ENCODE data around the gene SLITRK3. TPM values are rescaled to one million over a fixed set of nuclear protein-coding genes. Genes with fewer than 3 reads are reported as not detected.

Gene SLITRK3
- total RNA-seq, 2 experiments from 2014 or later: not detected

- Histone ChIP-seq H4K20me1 (ENCODE audit: insufficient read depth, low read length) (no peaks in the 10 kb centered on the region), H3K36me3 (ENCODE audit: insufficient read depth, low read length) (no peaks in the 10 kb centered on the region), H3K4me2 (ENCODE audit: low read length) (no peak overlapping the region), H3K79me2 (ENCODE audit: insufficient read depth, low read depth, low read length) (no peaks in the 10 kb centered on the region), H3K9me3 (ENCODE audit: low read length) (no peaks in the 10 kb centered on the region), H2AFZ (ENCODE audit: low read length) (no peak overlapping the region), H3K4me1 (ENCODE audit: insufficient read depth, low read length, poor library complexity, severe bottlenecking) (no peaks in the 10 kb centered on the region), H3K4me3 (ENCODE audit: low read depth, low read length, poor library complexity, severe bottlenecking) (no peak overlapping the region), H3K27ac (ENCODE audit: low read depth, low read length, poor library complexity, severe bottlenecking) (no peak overlapping the region), H3K9me2 (ENCODE audit: insufficient read depth, low read length) (no peaks in the 10 kb centered on the region)
- no peak for TF ChIP-seq EZH2phosphoT487 (IDR thresholded peaks at IDR 0.05; ENCODE audit: borderline replicate concordance, low read depth, low read length)
- no peak for TF ChIP-seq CTCF (conservative IDR thresholded peaks at IDR 0.05; ENCODE audit: low read length)
- no peak for DNase-seq (ENCODE audit: low spot score)
- intact Hi-C loops (cut with micrococcal nuclease; ENCODE audit: unreplicated experiment): no loop called here
- CTCF ChIA-PET (ENCODE audit: unreplicated experiment): no interaction called here
- no TSS peak for BruUV-seq (replicated peaks)
- POLR2A ChIA-PET: interaction anchor here (1.5 kb wide), 1 partner anchor 11 kb away, joined by 4 read pairs; no protein-coding TSS in a partner anchor
These were observed 16.4 kb upstream of the SLITRK3 start for GRCh38 chr3:165212580-165212979.

- Histone ChIP-seq H3K9me3 (ENCODE audit: low read length) (no peaks in the 10 kb centered on the region), H3K27ac (ENCODE audit: low read depth, low read length, poor library complexity, severe bottlenecking) (no peak overlapping the region), H3K4me3 (ENCODE audit: low read depth, low read length, poor library complexity, severe bottlenecking) (no peak overlapping the region), H3K4me1 (ENCODE audit: insufficient read depth, low read length, poor library complexity, severe bottlenecking) (no peaks in the 10 kb centered on the region), H3K36me3 (ENCODE audit: insufficient read depth, low read length) (no peaks in the 10 kb centered on the region; the same call in 1 of the 2 replicates), H4K20me1 (ENCODE audit: insufficient read depth, low read length) (no peaks in the 10 kb centered on the region), H2AFZ (ENCODE audit: low read length) (no peak overlapping the region), H3K79me2 (ENCODE audit: insufficient read depth, low read depth, low read length) (no peaks in the 10 kb centered on the region), H3K9me2 (ENCODE audit: insufficient read depth, low read length) (no peaks in the 10 kb centered on the region), H3K4me2 (ENCODE audit: low read length) (no peak overlapping the region)
- ChIA-PET POLR2A (interaction anchor here (1.5 kb wide), 1 partner anchor 11 kb away, joined by 4 read pairs; no protein-coding TSS in a partner anchor), CTCF (ENCODE audit: unreplicated experiment) (no interaction called here)
- intact Hi-C loops (cut with micrococcal nuclease; ENCODE audit: unreplicated experiment): no loop called here
- BruUV-seq (replicated peaks): no TSS peak
- no peak for TF ChIP-seq EZH2phosphoT487 (IDR thresholded peaks at IDR 0.05; ENCODE audit: borderline replicate concordance, low read depth, low read length)
- no peak for TF ChIP-seq CTCF (conservative IDR thresholded peaks at IDR 0.05; ENCODE audit: low read length)
- no peak for DNase-seq (ENCODE audit: low spot score)
These were observed 15.5 kb upstream of the SLITRK3 start for GRCh38 chr3:165211721-165212120.

- Histone ChIP-seq H3K9me2 (ENCODE audit: insufficient read depth, low read length) (no peaks in the 10 kb centered on the region), H3K36me3 (ENCODE audit: insufficient read depth, low read length) (no peaks in the 10 kb centered on the region; the same call in 1 of the 2 replicates), H3K4me3 (ENCODE audit: low read depth, low read length, poor library complexity, severe bottlenecking) (no peak overlapping the region), H3K9me3 (ENCODE audit: low read length) (no peaks in the 10 kb centered on the region), H4K20me1 (ENCODE audit: insufficient read depth, low read length) (no peaks in the 10 kb centered on the region), H2AFZ (ENCODE audit: low read length) (no peak overlapping the region), H3K79me2 (ENCODE audit: insufficient read depth, low read depth, low read length) (no peaks in the 10 kb centered on the region), H3K4me1 (ENCODE audit: insufficient read depth, low read length, poor library complexity, severe bottlenecking) (no peaks in the 10 kb centered on the region), H3K4me2 (ENCODE audit: low read length) (no peak overlapping the region), H3K27ac (ENCODE audit: low read depth, low read length, poor library complexity, severe bottlenecking) (no peak overlapping the region)
- DNase-seq (ENCODE audit: low spot score): no peak
- no peak for TF ChIP-seq CTCF (conservative IDR thresholded peaks at IDR 0.05; ENCODE audit: low read length)
- TF ChIP-seq EZH2phosphoT487 (IDR thresholded peaks at IDR 0.05; ENCODE audit: borderline replicate concordance, low read depth, low read length): no peak
- ChIA-PET POLR2A (interaction anchor here (0.6 kb wide), 1 partner anchor 51 kb away, joined by 3 read pairs; no protein-coding TSS in a partner anchor), CTCF (ENCODE audit: unreplicated experiment) (no interaction called here)
- no TSS peak for BruUV-seq (replicated peaks)
- intact Hi-C loops (cut with micrococcal nuclease; ENCODE audit: unreplicated experiment): no loop called here
These were observed 14.5 kb upstream of the SLITRK3 start for GRCh38 chr3:165210727-165211126.
